HEK293 (cell line): Measurements from ENCODE around the gene SLC12A4.

ENCODE experiments used
- GFI1B ChIP-seq: fragments of 450-650 bp; formaldehyde crosslinking; IDR thresholded peaks from 2 replicates; pipeline ENCODE4 v1.5.1; 2016; ENCODE audit warnings: missing biosample characterization, missing genetic modification characterization
- OVOL3 ChIP-seq: fragments of 450-650 bp; formaldehyde crosslinking; IDR thresholded peaks from 2 replicates; pipeline ENCODE4 v1.5.1; 2016; ENCODE audit warnings: missing biosample characterization, missing genetic modification characterization
- SP2 ChIP-seq: fragments of 450-650 bp; formaldehyde crosslinking; IDR thresholded peaks from 2 replicates; pipeline ENCODE4 v1.5.1; 2016; ENCODE audit warnings: missing biosample characterization, missing genetic modification characterization
- SP3 ChIP-seq: fragments of 450-650 bp; formaldehyde crosslinking; IDR thresholded peaks from 2 replicates; pipeline ENCODE4 v1.5.1; 2016; ENCODE audit warnings: missing biosample characterization, missing genetic modification characterization
- ZNF138 ChIP-seq: fragments of 450-650 bp; formaldehyde crosslinking; IDR thresholded peaks from 2 replicates; pipeline ENCODE4 v1.5.1; 2016; ENCODE audit warnings: missing biosample characterization, missing genetic modification characterization, borderline replicate concordance
- ZNF140 ChIP-seq: fragments of 450-650 bp; formaldehyde crosslinking; IDR thresholded peaks from 2 replicates; pipeline ENCODE4 v1.5.1; 2016; ENCODE audit warnings: missing biosample characterization, missing genetic modification characterization
- ZNF16 ChIP-seq: fragments of 450-650 bp; formaldehyde crosslinking; IDR thresholded peaks from 2 replicates; pipeline ENCODE4 v1.5.1; 2016; ENCODE audit warnings: low read depth, missing biosample characterization, missing genetic modification characterization
- ZNF24 ChIP-seq: fragments of 450-650 bp; formaldehyde crosslinking; IDR thresholded peaks from 2 replicates; pipeline ENCODE4 v1.5.1; 2016; ENCODE audit warnings: missing biosample characterization, missing genetic modification characterization
- ZNF302 ChIP-seq: fragments of 450-650 bp; formaldehyde crosslinking; IDR thresholded peaks from 2 replicates; pipeline ENCODE4 v1.5.1; 2016; ENCODE audit warnings: missing biosample characterization, missing genetic modification characterization, low read depth
- ZNF549 ChIP-seq: fragments of 450-650 bp; IDR thresholded peaks from 2 replicates; pipeline ENCODE4 v1.5.1; 2018; ENCODE audit warnings: missing biosample characterization, missing genetic modification characterization, mild to moderate bottlenecking, inconsistent platforms, moderate library complexity
- ZNF560 ChIP-seq: fragments of 450-650 bp; formaldehyde crosslinking; IDR thresholded peaks from 2 replicates; pipeline ENCODE4 v1.5.1; 2017; ENCODE audit warnings: missing biosample characterization, missing genetic modification characterization, borderline replicate concordance
- TF ChIP-seq, protein P1 (sequence below): fragments of 450-650 bp; formaldehyde crosslinking; IDR thresholded peaks from 2 replicates; pipeline ENCODE4 v1.5.1; 2016; ENCODE audit warnings: missing biosample characterization, missing genetic modification characterization
- TF ChIP-seq, protein P2 (sequence below): fragments of 450-650 bp; IDR thresholded peaks from 2 replicates; pipeline ENCODE4 v1.5.1; 2018; ENCODE audit warnings: missing biosample characterization, mild to moderate bottlenecking, missing genetic modification characterization

DNA sequence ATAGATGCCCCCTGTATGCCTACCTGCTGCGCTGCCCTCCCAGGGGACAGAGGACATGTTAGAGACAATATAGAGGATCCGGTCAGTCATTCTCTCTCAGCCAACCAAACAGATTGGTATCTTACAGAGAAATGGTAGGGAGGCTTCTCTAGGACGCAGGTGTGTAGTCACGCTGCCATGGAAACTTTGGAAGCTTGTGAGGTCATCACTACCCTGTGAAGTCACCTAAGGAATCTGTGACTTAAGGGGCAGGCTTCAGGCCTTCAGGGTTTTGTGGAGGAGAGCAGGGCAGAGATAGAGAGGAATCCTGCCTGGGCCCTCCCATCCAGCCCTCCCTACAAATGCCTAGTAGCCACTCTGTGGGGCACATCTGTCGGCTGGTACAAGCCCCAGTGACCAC is 47.2 kb upstream of the SLC12A4 start, which contains the start of gene DPEP2NB:
- TF ChIP-seq, protein P1, sequence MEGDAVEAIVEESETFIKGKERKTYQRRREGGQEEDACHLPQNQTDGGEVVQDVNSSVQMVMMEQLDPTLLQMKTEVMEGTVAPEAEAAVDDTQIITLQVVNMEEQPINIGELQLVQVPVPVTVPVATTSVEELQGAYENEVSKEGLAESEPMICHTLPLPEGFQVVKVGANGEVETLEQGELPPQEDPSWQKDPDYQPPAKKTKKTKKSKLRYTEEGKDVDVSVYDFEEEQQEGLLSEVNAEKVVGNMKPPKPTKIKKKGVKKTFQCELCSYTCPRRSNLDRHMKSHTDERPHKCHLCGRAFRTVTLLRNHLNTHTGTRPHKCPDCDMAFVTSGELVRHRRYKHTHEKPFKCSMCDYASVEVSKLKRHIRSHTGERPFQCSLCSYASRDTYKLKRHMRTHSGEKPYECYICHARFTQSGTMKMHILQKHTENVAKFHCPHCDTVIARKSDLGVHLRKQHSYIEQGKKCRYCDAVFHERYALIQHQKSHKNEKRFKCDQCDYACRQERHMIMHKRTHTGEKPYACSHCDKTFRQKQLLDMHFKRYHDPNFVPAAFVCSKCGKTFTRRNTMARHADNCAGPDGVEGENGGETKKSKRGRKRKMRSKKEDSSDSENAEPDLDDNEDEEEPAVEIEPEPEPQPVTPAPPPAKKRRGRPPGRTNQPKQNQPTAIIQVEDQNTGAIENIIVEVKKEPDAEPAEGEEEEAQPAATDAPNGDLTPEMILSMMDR = no peak
- no peak for TF ChIP-seq ZNF140 (tag by site-specific recombination)
- TF ChIP-seq SP3 = no peak
- no peak for TF ChIP-seq ZNF302
- TF ChIP-seq ZNF560 (tag by site-specific recombination) = no peak
- TF ChIP-seq ZNF16 (tag by site-specific recombination) = no peak
- TF ChIP-seq GFI1B (tag by site-specific recombination) = no peak
- TF ChIP-seq OVOL3 (tag by site-specific recombination) = no peak
- TF ChIP-seq SP2 (tag by site-specific recombination) = no peak
- no peak for TF ChIP-seq ZNF24 (tag by site-specific recombination)
- TF ChIP-seq, protein P2, sequence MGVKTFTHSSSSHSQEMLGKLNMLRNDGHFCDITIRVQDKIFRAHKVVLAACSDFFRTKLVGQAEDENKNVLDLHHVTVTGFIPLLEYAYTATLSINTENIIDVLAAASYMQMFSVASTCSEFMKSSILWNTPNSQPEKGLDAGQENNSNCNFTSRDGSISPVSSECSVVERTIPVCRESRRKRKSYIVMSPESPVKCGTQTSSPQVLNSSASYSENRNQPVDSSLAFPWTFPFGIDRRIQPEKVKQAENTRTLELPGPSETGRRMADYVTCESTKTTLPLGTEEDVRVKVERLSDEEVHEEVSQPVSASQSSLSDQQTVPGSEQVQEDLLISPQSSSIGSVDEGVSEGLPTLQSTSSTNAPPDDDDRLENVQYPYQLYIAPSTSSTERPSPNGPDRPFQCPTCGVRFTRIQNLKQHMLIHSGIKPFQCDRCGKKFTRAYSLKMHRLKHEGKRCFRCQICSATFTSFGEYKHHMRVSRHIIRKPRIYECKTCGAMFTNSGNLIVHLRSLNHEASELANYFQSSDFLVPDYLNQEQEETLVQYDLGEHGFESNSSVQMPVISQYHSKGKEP (tag by site-specific recombination) = no peak
- TF ChIP-seq ZNF549 (tag by site-specific recombination) = no peak
- TF ChIP-seq ZNF138 (tag by site-specific recombination) = no peak
